Cardiac fibroblast (primary cell): ENCODE results near the gene GPATCH1.

Source experiments
- DNase-seq, 2 donors: peaks; one replicate each; pipeline versions ENCODE4 v3.0.0 to v3.0.0-alpha.2; 2010; ENCODE audit warnings: low read depth in 2 of 2
- H3K4me3 ChIP-seq, 2 donors: replicated peaks in 1 of 2; 1 replicate in 1 of 2; 2 replicates in 1 of 2; pipeline ENCODE4 v1.5.1; 2011; ENCODE audit warnings: low read depth in 2 of 2, low read length in 2 of 2, mild to moderate bottlenecking in 2 of 2, moderate library complexity in 1 of 2
- CTCF ChIP-seq: IDR thresholded peaks from one replicate; pipeline ENCODE4 v1.5.1; 2011; ENCODE audit warnings: low read depth, mild to moderate bottlenecking, low read length, inconsistent platforms

The GPATCH1 gene

DNA sequence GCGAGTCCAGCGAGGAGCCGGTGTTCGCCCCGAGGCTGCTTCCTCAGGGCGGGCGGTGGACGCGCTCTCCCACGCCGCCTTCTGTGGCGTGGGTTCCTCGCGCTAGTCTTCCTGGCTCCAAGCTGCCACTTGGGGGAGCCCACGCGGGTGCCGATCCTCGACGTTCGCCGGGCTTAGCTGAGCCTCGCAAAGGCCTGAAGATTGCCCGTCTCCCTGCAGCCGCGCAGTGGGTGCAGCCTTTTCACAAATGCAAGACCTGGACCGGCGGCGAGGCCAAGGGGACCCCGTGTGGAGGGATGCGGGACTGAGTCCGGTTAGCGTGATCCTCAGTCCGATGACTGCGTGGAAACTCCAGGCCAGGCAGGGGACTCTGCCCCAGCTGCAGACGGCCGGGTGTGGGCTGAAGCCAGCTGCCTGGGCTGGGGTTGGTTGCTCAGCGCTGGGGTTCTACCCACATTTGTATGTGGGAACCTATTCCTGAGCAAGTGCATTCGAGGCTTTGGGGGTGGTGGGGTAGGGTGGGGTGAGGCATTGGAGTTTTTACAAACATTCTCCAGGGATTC, 96.5 kb downstream of the GPATCH1 start:
- DNase-seq: no peak
- peak; percentile 47 for TF ChIP-seq CTCF
- H3K4me3 ChIP-seq: peak overlapping the region; percentile 53 to 54
